Kasumi-1 (cell line): ENCODE data around the gene THUMPD3.

ENCODE experiments used
- DNase-seq, 2 experiments: peaks; one replicate each; lab custom pipeline; 2025; lab: John Stamatoyannopoulos, UW

THUMPD3 gene

DNA sequence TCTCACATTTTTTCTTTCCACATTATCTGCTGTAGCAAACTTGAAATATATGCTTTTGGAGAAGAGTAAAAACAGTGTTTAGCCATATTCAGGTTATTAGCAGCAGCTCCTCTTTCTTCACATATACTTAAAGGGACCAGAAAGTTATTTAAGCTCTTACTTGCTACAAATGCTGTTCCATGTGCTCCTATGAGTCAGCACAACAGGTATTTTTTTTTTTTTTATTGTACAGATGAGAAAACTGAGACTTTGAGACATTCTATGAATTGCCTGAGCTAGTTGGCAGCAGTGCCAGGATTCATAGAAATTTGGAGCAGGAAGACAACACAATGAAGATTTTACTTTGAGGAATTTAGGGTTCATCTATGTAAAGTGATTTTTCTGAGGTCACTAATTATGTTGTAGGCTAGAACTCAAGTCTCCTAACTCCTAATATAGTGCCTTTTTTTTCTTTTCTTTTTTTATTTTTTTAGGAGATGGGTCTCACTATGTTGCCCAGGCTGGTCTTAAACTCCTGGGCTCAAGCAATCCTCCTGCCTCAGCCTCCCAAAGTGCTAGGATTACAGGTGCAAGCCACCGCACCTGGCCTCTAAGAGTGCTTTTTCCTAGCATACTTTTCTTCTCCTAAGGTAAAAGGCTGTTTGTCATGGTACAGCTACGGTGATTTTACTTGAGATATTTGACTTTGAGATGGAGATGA is 58.1 kb downstream of the THUMPD3 start:
- DNase-seq, result no peak

- DNase-seq, result peak; percentile 78 to 88
These were observed 60.0 kb downstream of the THUMPD3 start for GRCh38 chr3:9422712-9423424.

DNA sequence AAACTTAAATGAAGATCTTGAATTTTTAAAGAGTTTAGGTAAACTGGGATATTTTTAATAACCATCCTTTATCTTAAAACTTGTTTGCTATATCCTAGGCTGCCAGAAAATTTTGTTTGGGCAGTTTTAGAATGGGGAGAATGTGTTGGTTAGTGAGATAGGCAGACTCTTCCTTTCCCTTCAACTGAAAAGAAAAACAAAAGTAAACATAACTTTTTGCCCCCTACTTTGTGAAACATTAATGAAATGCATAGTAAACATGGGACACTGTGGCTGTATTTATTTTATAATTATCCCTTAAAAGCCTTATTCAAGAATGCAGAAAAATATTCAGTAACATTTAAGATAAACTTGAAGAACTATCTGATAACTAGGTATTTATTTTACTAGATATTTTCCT is 65.6 kb downstream of the THUMPD3 start:
- DNase-seq, result no peak

GRCh38 chr3:9430733-9431132 is 67.9 kb downstream of the THUMPD3 start:
- DNase-seq, result no peak

GRCh38 chr3:9433627-9434521 is 71.0 kb downstream of the THUMPD3 start:
- no peak for DNase-seq

GRCh38 chr3:9435316-9435715 is 72.5 kb downstream of the THUMPD3 start:
- DNase-seq, result no peak
